Breast epithelium (tissue), 3 donors: ENCODE data around the gene DCDC1.

Experiments used
- POLR2A ChIP-seq: fragments of 450-650 bp; IDR thresholded peaks from one replicate; pipeline ENCODE4 v1.6.1; 2016; ENCODE audit warnings: antibody characterized with exemption, mild to moderate bottlenecking, moderate library complexity
- TF ChIP-seq, protein P1 (sequence below), 3 donors: fragments of 450-650 bp; IDR thresholded peaks; one replicate each; pipeline ENCODE4 v1.5.1; 2016 to 2017; ENCODE audit warnings: antibody characterized with exemption in 3 of 3, mild to moderate bottlenecking in 3 of 3, moderate library complexity in 3 of 3

DNA sequence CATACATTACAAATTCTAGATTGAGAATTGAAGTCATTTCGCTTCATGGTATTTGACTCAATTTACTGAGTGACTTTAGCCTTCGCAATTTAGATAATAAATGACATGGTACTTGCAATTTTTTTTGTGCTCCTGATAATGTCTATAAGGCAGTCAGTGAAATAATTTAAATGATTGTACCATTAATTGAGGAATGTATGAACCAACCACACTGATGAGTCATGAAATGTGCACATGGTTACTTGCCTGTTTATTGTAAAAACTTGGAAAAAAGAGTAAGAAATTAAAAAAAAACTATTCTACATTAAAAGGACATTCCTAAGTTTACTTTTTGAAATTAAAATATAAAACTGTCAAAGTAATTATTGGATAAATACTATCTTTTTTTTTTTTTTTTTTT lies 43.4 kb upstream of the DCDC1 start:
- no peak for TF ChIP-seq POLR2A
- TF ChIP-seq, protein P1, sequence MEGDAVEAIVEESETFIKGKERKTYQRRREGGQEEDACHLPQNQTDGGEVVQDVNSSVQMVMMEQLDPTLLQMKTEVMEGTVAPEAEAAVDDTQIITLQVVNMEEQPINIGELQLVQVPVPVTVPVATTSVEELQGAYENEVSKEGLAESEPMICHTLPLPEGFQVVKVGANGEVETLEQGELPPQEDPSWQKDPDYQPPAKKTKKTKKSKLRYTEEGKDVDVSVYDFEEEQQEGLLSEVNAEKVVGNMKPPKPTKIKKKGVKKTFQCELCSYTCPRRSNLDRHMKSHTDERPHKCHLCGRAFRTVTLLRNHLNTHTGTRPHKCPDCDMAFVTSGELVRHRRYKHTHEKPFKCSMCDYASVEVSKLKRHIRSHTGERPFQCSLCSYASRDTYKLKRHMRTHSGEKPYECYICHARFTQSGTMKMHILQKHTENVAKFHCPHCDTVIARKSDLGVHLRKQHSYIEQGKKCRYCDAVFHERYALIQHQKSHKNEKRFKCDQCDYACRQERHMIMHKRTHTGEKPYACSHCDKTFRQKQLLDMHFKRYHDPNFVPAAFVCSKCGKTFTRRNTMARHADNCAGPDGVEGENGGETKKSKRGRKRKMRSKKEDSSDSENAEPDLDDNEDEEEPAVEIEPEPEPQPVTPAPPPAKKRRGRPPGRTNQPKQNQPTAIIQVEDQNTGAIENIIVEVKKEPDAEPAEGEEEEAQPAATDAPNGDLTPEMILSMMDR (IDR thresholded peaks at IDR 0.05): no peak
